Measurements from ENCODE around the gene HSPA9. TPM values are rescaled to one million over a fixed set of nuclear protein-coding genes. Genes with fewer than 3 reads are reported as not detected.

Gene HSPA9
- 205 and 208 TPM in 2 replicates for total RNA-seq

GRCh38 chr5:138575194-138576015, at the start of gene HSPA9:
Gene HSPA9 (minus strand): TSS chr5:138575401. CDS start chr5:138575318, 83 bp downstream.

GRCh38 chr5:138542956-138543729, 32.1 kb downstream of the HSPA9 start, which contains the start of gene ETF1:
Gene ETF1 (minus strand): TSS chr5:138543236. CDS start chr5:138542918, 318 bp downstream.

Other genes starting within 250 kb of the HSPA9 start
- 0.26 and 1.1 TPM in 2 replicates for gene CDC25C, start 243.6 kb downstream of the HSPA9 start, total RNA-seq
- 32.0 and 41.1 TPM in 2 replicates for gene FAM53C, start 237.1 kb downstream of the HSPA9 start, total RNA-seq
- 34.8 and 40.2 TPM in 2 replicates for gene KDM3B, start 222.7 kb downstream of the HSPA9 start, total RNA-seq
- gene REEP2, start 136.3 kb downstream of the HSPA9 start, total RNA-seq = 9.8 and 16.4 TPM in 2 replicates
- 1.7 and 2.9 TPM in 2 replicates for gene EGR1, start 109.9 kb downstream of the HSPA9 start, total RNA-seq
- gene ETF1, start 32.2 kb downstream of the HSPA9 start, total RNA-seq = 56.0 and 86.2 TPM in 2 replicates
- gene CTNNA1, start 178.0 kb upstream of the HSPA9 start, total RNA-seq = 457 and 496 TPM in 2 replicates